Measurements from ENCODE around the gene PAOX.
"Not testable (repeated sequence)": the region's sequence is repeated elsewhere in the genome, so short reads cannot be mapped to it uniquely, and the experiment has no call there.

The PAOX gene

GRCh38 chr10:133411523-133412380, 32.7 kb downstream of the PAOX start:
- DNase-seq: no peak

DNA sequence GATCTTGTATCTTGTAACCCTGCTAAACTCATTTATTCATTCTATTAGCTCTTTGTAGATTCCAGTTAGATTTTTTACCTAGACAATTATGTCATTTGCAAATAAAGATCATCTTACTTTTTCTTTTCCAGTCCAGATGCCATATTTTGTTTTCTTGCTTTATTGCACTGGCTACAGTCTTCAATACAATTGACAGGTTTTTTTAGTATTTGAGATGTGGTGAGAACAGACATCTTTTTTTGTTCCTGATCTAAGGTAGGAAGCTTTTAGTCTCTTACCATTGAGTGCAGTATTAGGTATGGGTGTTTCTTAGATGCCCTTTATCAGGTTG, 33.3 kb downstream of the PAOX start:
- DNase-seq: no peak

DNA sequence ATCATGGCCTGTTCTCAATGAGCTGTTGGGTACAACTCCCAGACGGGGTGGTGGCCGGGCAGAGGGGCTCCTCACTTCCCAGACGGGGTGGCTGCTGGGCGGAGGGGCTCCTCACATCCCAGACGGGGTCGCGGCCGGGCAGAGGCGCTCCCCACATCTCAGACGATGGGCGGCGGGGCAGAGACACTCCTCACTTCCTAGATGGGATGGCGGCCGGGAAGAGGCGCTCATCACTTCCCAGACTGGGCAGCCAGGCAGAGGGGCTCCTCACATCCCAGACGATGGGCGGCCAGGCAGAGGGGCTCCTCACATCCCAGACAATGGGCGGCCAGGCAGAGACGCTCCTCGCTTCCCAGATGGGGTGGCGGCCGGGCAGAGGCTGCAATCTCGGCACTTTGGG, 35.3 kb downstream of the PAOX start:
- DNase-seq: not testable (repeated sequence)

GRCh38 chr10:133415752-133416151, 36.7 kb downstream of the PAOX start:
- no peak for DNase-seq

- DNase-seq: no peak
Observed at GRCh38 chr10:133418289-133418993, 39.4 kb downstream of the PAOX start.

DNA sequence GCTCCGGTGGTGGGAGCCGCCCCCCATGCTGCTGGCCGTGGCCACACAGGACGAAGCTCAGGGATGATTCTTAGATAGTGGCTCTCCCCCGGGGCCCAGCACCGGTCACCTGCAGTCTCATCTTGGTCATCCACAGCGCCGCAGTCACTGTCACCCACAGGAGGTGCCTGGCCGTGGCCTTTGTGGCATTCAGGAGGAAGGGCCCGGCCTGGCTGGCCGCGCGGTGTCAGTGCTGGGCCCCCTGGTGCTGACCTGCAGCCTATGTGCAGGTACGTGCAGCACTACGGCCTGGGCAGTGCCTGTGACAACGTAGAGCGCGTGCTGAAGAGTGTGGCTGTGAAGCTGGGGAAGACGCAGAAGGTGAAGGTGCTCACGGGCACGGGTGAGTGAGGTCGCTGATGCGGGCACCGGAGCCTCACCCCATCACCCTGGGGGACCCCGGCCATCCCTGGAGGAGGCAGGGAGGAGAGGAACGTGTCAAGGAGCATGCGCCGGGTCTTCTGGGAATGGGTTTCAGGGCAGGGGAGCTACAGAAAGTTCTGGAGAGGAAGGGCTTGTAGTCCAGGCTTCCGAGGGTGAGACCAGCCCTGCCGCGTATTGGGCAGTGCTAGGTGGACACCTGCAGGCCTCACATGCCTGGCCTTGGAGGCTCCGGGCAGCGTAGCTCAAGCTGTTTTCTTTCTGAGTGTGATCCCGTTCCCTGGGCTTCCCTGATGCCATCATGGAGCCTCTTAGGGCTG, 40.3 kb downstream of the PAOX start:
- no peak for DNase-seq

DNA sequence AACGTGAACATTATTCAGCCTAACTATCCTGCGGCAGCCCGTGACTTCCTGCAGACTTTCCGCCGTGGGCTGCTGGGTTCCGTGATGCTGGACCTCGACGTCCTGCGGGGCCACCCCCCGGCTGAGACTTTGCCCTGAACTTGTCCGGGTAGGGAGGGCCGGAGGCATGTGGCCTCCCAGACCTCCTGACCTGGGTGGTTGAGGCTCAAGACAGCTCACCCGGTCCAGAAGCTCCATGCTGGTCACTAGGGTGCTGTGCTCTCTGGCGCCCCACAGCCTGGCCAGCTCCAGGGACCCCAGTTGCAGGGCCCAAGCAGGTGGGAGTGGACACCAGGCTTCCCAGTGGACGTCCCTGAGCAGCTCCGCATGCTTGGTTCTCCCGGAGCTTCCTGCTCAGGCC, 41.0 kb downstream of the PAOX start:
- no peak for DNase-seq

- DNase-seq: no peak
Observed at GRCh38 chr10:133420579-133420978, 41.5 kb downstream of the PAOX start.

- no peak for DNase-seq
Observed at GRCh38 chr10:133421336-133422222, 42.5 kb downstream of the PAOX start.

DNA sequence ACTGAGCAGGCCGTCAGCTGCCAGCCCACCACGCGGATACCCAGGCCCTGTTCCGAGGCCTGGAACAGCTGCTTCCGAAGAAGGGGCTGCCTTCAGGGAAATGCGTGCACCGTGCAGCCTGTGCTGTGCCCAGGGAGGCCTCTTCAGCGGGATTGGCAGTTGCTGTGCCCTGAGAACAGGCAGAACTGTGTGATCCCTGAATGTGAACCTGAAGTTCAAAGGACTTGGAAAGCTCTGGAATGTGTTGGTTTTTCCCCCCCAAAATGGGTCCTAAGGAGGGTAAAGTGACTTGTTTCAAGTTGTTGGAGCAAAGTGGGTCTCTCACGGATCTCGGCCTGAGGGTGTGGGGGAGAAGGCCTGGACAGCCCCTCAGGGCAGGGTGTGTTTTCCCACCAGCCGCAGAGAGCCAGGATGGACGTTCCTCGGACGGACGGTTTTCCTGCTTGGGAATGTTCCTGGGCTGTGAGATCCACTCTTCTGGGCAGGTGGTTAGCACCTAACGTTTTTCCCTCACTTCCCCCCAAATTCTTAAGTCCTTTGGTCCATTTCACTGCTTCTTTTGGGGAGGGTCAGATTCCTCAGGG, 43.3 kb downstream of the PAOX start:
- DNase-seq: no peak

DNA sequence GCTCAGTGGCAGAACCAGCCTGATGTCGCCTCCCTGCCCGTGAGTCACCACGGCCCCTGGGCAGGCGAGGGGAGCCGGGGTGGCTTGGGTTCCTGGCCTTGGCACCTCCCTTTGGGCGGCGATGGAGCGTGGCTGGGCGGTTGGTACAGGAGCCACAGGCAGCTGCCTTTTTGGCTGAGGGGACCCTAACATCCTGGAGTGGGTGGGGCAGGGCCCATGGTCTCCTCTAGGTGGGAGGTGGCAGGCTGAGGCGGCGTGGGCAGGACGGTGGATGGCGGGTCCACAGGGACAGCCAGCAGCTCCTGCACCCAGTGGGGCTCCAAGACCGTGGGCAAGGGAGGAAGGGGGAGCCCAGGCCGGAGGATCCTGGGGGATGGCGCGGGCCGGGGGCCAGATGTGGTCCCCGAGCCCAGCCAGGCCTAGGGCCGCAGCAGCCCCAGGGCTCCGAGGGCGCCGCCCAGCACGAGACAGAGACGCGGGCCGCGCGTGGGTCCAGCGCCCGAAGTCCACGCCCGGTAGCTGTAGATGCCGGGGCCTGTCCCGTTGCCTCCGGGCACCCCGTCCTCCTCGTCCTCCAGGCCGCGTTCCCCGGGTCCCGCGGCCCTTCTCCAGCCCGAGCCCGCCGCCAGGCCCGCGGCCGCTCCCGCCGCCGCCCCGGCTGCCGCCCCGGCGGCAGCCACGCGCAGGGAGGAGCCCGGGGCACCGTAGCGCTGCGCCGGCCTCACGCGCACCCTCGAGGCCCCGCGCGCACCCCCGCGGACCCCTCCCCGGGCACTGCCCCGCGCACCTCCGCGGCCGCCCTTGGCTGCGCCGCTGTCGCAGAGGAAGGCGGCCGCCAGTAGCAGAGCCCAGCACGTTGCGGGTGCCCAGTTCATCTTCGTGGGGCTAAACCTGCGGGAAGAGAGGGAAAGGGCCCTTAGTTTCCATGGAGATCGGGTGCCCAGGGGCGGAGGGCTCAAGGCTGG, 44.0 kb downstream of the PAOX start:
- no peak for DNase-seq

DNA sequence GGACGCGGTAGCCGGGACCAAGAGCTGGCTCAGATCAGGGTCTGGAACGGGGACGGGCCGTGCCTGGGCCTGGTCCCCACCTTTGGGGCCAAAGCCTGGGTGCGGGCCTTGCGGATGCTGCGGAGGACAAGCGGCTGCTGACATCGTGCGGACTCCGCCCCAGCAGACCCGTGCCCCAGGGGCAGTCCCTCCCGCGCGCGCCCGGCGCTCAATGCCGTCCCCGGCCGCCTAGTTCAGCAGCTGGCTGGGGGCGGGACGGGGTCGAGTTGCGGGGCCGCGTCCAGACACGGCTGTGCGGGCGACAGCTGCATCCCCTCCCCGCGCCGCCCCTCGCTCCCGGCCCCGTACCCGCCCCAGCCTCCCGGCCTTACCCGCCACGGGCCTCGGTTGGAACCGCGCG, 45.0 kb downstream of the PAOX start:
- not testable (repeated sequence) for DNase-seq

DNA sequence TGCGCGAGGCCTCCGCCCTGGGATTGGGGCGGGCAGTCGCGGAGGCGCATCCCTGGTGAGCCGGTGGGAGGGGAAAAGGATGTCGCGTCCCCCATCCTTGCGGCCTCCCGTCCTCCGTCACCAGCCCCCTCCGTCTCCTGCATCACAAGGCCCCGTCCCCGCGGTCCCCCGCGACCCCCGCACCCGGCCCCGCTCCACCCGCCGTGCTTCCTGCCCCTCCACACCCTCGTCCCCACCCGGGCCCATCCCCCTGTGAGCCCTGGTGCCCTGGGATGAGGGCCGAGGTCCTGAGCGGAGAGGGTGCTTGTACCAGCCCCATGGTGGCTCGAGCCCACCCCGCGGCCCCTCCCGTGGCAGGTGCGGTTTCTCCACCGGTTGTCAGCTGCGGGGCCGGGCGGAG, 45.5 kb downstream of the PAOX start, which contains the start of gene SPRN:
Gene SPRN (minus strand): TSS at position 25 of the 400 bp plus-strand sequence. CDS start 944 bp downstream, outside the sequence.
- not testable (repeated sequence) for DNase-seq

GRCh38 chr10:133429571-133429970, 50.5 kb downstream of the PAOX start:
- not testable (repeated sequence) for DNase-seq

GRCh38 chr10:133431888-133432613, 53.0 kb downstream of the PAOX start:
- not testable (repeated sequence) for DNase-seq

GRCh38 chr10:133432789-133433188, 53.7 kb downstream of the PAOX start:
- DNase-seq: not testable (repeated sequence)

GRCh38 chr10:133438711-133439273, 59.7 kb downstream of the PAOX start:
- DNase-seq: peak; percentile 14 to 54

GRCh38 chr10:133439517-133440461, 60.7 kb downstream of the PAOX start:
- DNase-seq: no peak

All from inflammatory macrophage treated with lipopolysaccharide for 1 hour (primary cell).